B cell (primary cell): Measurements from ENCODE around the gene CKS2. TPM values are rescaled to one million over a fixed set of nuclear protein-coding genes. Genes with fewer than 3 reads are reported as not detected.
A peak's percentile ranks its signal among the peaks of the same experiment; 100 is the strongest.

Experiments
- ATAC-seq: fragments of 200-7000 bp; cut with Tn5 transposase; one replicate; pipeline ENCODE4 v1.10.0; 2021; ENCODE audit warnings: low read depth, mild to moderate bottlenecking, moderate number of reproducible peaks, moderate library complexity
- CTCF ChIA-PET: fragments of 350-600 bp; sonication (Branson Sonifier 250); formaldehyde crosslinking; loops from one replicate; lab custom pipeline; 2021; ENCODE audit warnings: antibody characterized with exemption, inconsistent platforms; lab: Charles Lee
- POLR2A ChIA-PET: fragments of 350-600 bp; sonication (Branson Sonifier 250); formaldehyde crosslinking; loops from one replicate; lab custom pipeline; 2021; ENCODE audit warnings: antibody characterized with exemption; lab: Charles Lee
- DNase-seq: peaks from one replicate; pipeline ENCODE4 v3.0.0; 2013
- H2AFZ ChIP-seq: 2 replicates; pipeline ENCODE4 v1.6.1; 2012; ENCODE audit warnings: mild to moderate bottlenecking, low read depth, low read length; ENCODE audit not compliant: insufficient read depth, poor library complexity, severe bottlenecking
- H3K27ac ChIP-seq, 2 donors: 1 replicate in 1 of 2; 2 replicates in 1 of 2; pipeline ENCODE4 v1.5.1; 2012 to 2013; ENCODE audit warnings: low read length in 2 of 2, mild to moderate bottlenecking in 2 of 2, moderate library complexity in 1 of 2
- H3K27me3 ChIP-seq, 4 experiments: fragments of 200-600 bp in 1 of 4; sonication (generic) in 1 of 4; replicated peaks in 1 of 4; 1 replicate in 2 of 4; 2 replicates in 2 of 4; pipeline versions ENCODE4 v1.6.1 to v1.7.0; 2013 to 2016; ENCODE audit warnings: low read length in 3 of 4, mild to moderate bottlenecking in 2 of 4, mixed read lengths in 1 of 4, moderate library complexity in 1 of 4; ENCODE audit not compliant: insufficient read depth in 4 of 4, control insufficient read depth in 3 of 4; ENCODE audit errors: control extremely low read depth in 1 of 4
- H3K36me3 ChIP-seq, 2 experiments: replicated peaks in 1 of 2; 1 replicate in 1 of 2; 2 replicates in 1 of 2; pipeline versions ENCODE4 v1.6.1 to v1.7.1; 2013; ENCODE audit warnings: low read length in 1 of 2; ENCODE audit not compliant: insufficient read depth in 2 of 2, control insufficient read depth in 1 of 2; ENCODE audit errors: control extremely low read depth in 1 of 2, extremely low read depth in 1 of 2
- H3K4me1 ChIP-seq, 2 donors: fragments of 200-600 bp in 1 of 2; sonication (generic) in 1 of 2; 1 replicate in 1 of 2; 2 replicates in 1 of 2; pipeline versions ENCODE4 v1.5.1 to v1.6.1; 2013 to 2017; ENCODE audit warnings: low read length in 2 of 2; ENCODE audit not compliant: control insufficient read depth in 2 of 2, insufficient read depth in 2 of 2
- H3K4me2 ChIP-seq: replicated peaks from 2 replicates; pipeline ENCODE3; 2012; ENCODE audit warnings: mild to moderate bottlenecking, low read depth, low read length; ENCODE audit not compliant: poor library complexity, severe bottlenecking
- H3K4me3 ChIP-seq, 5 experiments: fragments of 200-600 bp in 1 of 5; sonication (generic) in 1 of 5; 1 replicate in 3 of 5; 2 replicates in 2 of 5; pipeline versions ENCODE4 v1.5.1 to v1.7.0; 2011 to 2016; ENCODE audit warnings: low read length in 4 of 5, mild to moderate bottlenecking in 4 of 5, low read depth in 2 of 5, control low read depth in 1 of 5, moderate library complexity in 1 of 5; ENCODE audit not compliant: insufficient read depth in 1 of 5; ENCODE audit errors: control extremely low read depth in 1 of 5, extremely low read depth in 1 of 5
- H3K79me2 ChIP-seq: fragments of 200-600 bp; sonication (generic); one replicate; pipeline ENCODE4 v1.6.0; 2016; ENCODE audit warnings: low read length; ENCODE audit not compliant: control insufficient read depth, insufficient read depth
- H3K9ac ChIP-seq: fragments of 200-600 bp; sonication (generic); 2 replicates; pipeline ENCODE4 v1.6.1; 2017; ENCODE audit warnings: mild to moderate bottlenecking, low read length, moderate library complexity
- H3K9me3 ChIP-seq, 3 donors: one replicate each; pipeline versions ENCODE4 v1.6.1 to v1.7.1; 2013; ENCODE audit warnings: low read length in 2 of 3; ENCODE audit not compliant: control insufficient read depth in 2 of 3, insufficient read depth in 1 of 3; ENCODE audit errors: control extremely low read depth in 1 of 3
- H4K20me1 ChIP-seq: 2 replicates; pipeline ENCODE4 v1.6.0; 2012; ENCODE audit warnings: mild to moderate bottlenecking, low read length; ENCODE audit not compliant: insufficient read depth, control insufficient read depth, poor library complexity, severe bottlenecking
- H3K27ac Mint-ChIP-seq: one replicate; pipeline ENCODE4 v1.8.0; 2021; ENCODE audit warnings: mixed read lengths
- H3K27me3 Mint-ChIP-seq: one replicate; pipeline ENCODE4 v1.8.0; 2021; ENCODE audit warnings: mixed read lengths
- H3K4me1 Mint-ChIP-seq: one replicate; pipeline ENCODE4 v1.8.0; 2021; ENCODE audit warnings: mixed read lengths
- H3K4me3 Mint-ChIP-seq: one replicate; pipeline ENCODE4 v1.8.0; 2021; ENCODE audit warnings: mixed read lengths
- H3K9me3 Mint-ChIP-seq: one replicate; pipeline ENCODE4 v1.8.0; 2022; ENCODE audit warnings: mixed read lengths; ENCODE audit not compliant: insufficient read depth
- CTCF ChIP-seq: fragments of 200-600 bp; IDR thresholded peaks from one replicate; pipeline ENCODE4 v1.8.0; 2022; ENCODE audit warnings: antibody characterized with exemption, mild to moderate bottlenecking
- EZH2 ChIP-seq: IDR thresholded peaks from 2 replicates; pipeline ENCODE4 v1.6.1; 2012; ENCODE audit warnings: borderline replicate concordance, low read depth, mild to moderate bottlenecking, moderate library complexity, low read length; ENCODE audit not compliant: insufficient read depth, poor library complexity, severe bottlenecking
- WGBS: methylation state at CpG from one replicate; pipeline ENCODE4 v1.1.5; 2013; ENCODE audit warnings: missing lambda C conversion rate; ENCODE audit not compliant: insufficient coverage; 5-methylcytosine and 5-hydroxymethylcytosine counted together
- intact Hi-C: fragments of 100-400 bp; cut with micrococcal nuclease; formaldehyde crosslinking; loops from one replicate; pipeline ENCODE4 v1.10.0; 2022
- polyA plus RNA-seq: library from polyadenylated mRNA; depleted of rRNA; stranded (reverse); fragments of >200 nt; gene quantifications from 2 replicates; pipeline ENCODE4 v1.2.3, GENCODE V29; 2012
- total RNA-seq, 2 donors: library from RNA; stranded (reverse); fragments of 120-200 nt in 1 of 2; gene quantifications; 1 replicate in 1 of 2; 2 replicates in 1 of 2; pipeline versions ENCODE4 v1.2.3 to v1.2.4, GENCODE V29; 2013 to 2022

CKS2 gene
- total and polyA plus RNA-seq, 2 donors (not counting 1 experiment from before 2014, with no cell fraction given): 11.5 to 64.4 TPM

DNA sequence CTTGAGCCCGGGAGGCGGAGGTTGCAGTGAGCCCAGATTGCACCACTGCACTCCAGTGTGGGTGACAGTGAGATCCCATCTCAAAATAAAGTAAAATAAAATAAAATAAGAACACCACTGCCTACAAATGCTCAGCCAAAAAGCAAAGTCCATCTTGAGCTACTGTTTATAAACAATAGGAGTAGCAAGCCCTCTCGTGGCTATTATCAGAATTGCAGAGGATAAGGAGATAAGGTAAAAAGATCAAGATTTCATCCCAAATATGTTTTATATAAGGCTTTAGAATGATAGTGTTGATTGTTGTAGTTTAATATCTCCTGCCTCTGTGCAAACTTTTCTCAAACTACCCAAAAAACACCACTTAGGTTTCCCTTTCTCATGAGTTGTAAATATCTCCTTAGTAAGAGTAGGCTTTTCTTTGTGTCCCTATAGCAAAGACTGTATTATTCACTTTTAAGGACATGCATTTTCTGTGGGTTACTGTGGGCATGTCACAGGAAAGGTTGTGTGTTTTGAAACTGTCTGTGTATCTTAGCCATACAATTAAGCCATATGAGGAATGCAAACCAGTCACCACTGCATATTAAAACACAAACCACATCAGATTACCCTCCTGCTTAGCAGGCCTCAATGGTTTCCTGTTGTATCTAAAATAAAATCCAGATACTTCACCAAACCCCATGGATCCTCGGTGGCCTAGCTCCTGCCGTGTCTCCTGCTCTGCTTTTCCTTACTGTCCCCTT, 31.8 kb upstream of the CKS2 start:
- TF ChIP-seq EZH2: no peak
- peak; percentile 79 for TF ChIP-seq CTCF
- H3K4me3 ChIP-seq: no peak overlapping the region
- intact Hi-C loops: loop anchor here (5.0 kb wide), 1 partner anchor 687 kb away; no protein-coding TSS in a partner anchor
- peak; percentile 24 for ATAC-seq
- no peak overlapping the region for H3K4me2 ChIP-seq
- H3K9me3 ChIP-seq: peaks cover 0 to 15% (median 8%) of the 10 kb centered on the region in 3 donors
- H3K27ac ChIP-seq: no peak overlapping the region
- POLR2A ChIA-PET: interaction anchor here (0.7 kb wide), 1 partner anchor 36 kb away, joined by 3 read pairs; no protein-coding TSS in a partner anchor
- no peaks in the 10 kb centered on the region for H4K20me1 ChIP-seq
- peaks cover 6% of the 10 kb centered on the region for H3K9me3 Mint-ChIP-seq
- no peaks in the 10 kb centered on the region for H3K4me1 Mint-ChIP-seq
- no peak overlapping the region for H3K9ac ChIP-seq
- no peak overlapping the region for H2AFZ ChIP-seq
- WGBS: 48% methylated on average over 4 of the region's 5 CpGs
- H3K27ac Mint-ChIP-seq: no peak overlapping the region
- peaks cover 4% of the 10 kb centered on the region for H3K27me3 Mint-ChIP-seq
- H3K27me3 ChIP-seq: no peaks in the 10 kb centered on the region
- peak; percentile 47 for DNase-seq
- no peaks in the 10 kb centered on the region for H3K79me2 ChIP-seq
- no peaks in the 10 kb centered on the region for H3K4me1 ChIP-seq
- no peak overlapping the region for H3K4me3 Mint-ChIP-seq
- H3K36me3 ChIP-seq: no peaks in the 10 kb centered on the region
- CTCF ChIA-PET: interaction anchor here (0.8 to 1.1 kb wide), 2 partner anchors 10 to 684 kb away, joined by 3 to 4 read pairs; no protein-coding TSS in a partner anchor

DNA sequence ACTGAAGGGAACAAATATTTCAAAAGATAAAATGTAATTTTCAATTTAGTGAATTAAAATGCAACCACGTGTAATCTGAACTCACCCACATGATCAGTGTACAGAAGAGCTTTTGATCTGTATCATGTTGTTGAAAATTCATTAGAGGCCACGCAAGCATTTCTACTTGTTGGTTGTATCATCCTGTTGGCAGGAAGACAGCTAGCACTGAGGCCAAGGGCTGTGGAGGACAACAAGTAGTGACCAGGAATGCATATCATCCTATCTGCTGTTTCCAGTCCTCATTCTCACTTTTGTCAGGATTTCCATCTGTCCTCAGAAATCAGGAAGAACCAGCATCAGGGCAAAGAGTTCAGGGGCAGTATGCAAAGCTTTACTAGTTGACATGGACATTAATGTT, 29.9 kb upstream of the CKS2 start:
- Histone ChIP-seq H3K79me2 (no peaks in the 10 kb centered on the region), H3K27me3 (no peaks in the 10 kb centered on the region), H3K9me3 (peaks cover 0 to under 1% (median 0%) of the 10 kb centered on the region in 3 donors), H3K36me3 (no peaks in the 10 kb centered on the region), H2AFZ (no peak overlapping the region), H3K4me2 (no peak overlapping the region), H4K20me1 (no peaks in the 10 kb centered on the region), H3K27ac (no peak overlapping the region), H3K9ac (no peak overlapping the region), H3K4me1 (no peaks in the 10 kb centered on the region), H3K4me3 (no peak overlapping the region)
- ATAC-seq (no peak), DNase-seq (no peak)
- peaks cover 4% of the 10 kb centered on the region for H3K27me3 Mint-ChIP-seq
- no peaks in the 10 kb centered on the region for H3K4me1 Mint-ChIP-seq
- ChIA-PET CTCF (no interaction called here), POLR2A (no interaction called here)
- H3K4me3 Mint-ChIP-seq: no peak overlapping the region
- H3K27ac Mint-ChIP-seq: no peak overlapping the region
- intact Hi-C loops: no loop called here
- no peaks in the 10 kb centered on the region for H3K9me3 Mint-ChIP-seq
- WGBS: no CpG with 5 or more reads among the region's 2 CpGs
- TF ChIP-seq EZH2 (no peak), CTCF (no peak)
